ENCODE data around the gene NARF. TPM values are rescaled to one million over a fixed set of nuclear protein-coding genes. Genes with fewer than 3 reads are reported as not detected.
"Not testable (repeated sequence)": the region's sequence is repeated elsewhere in the genome, so short reads cannot be mapped to it uniquely, and the experiment has no call there.

Gene NARF
- total RNA-seq (10 to 100 TPM; 34.6 to 50.4 (median 43.8) TPM), polyA plus RNA-seq (10 to 100 TPM; 29.4 to 65.8 (median 38.6) TPM)

DNA sequence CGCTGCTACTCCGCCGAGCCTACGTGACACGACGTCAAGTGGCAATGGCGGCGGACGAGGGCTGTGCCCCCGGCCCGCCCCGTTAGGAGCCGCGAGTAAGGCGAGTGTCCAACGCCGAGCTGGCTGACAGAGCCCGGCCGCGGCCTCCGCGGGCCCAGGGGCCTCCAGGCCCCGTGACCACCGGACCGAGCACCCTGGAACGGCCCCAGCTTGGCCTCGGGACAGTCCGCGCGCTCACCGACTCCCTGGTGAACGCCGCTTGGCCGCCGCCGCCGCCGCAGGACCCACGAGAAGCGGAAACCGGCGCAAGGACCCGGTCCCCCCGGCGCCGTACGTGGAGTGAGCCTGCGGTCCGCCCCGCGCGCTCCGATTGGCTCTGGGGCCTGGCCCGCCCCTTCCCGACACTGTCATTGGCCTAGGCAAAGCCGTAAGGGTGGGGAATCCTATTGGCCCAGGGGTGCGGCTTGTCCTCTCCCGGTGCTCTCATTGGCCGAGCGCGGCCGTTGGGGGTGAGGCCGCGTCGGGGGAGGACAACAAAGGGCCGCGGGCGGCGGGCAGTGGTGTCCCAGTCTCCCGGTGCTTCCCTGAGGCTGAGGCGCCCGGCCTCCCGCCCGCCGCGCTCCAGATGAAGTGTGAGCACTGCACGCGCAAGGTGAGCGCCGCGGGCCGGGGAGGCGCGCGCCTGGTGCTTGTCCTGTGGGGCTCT is at the start of gene NARF:
NARF (plus strand) TSS at position 563 of the 706 bp plus-strand sequence; CDS start at position 626, 63 bp downstream.
- intact Hi-C loops (cut with DNase I) = loop anchor here (2.0 to 5.0 kb wide), 3 partner anchors 38 to 189 kb away; partner anchors contain the start of gene WDR45B
- no peaks in the 10 kb centered on the region for H3K9me3 ChIP-seq
- no peaks in the 10 kb centered on the region for H3K27me3 ChIP-seq
- H3K36me3 ChIP-seq = peaks cover 10 to 35% (median 21%) of the 10 kb centered on the region in 4 donors
- peak; percentile 95 to 99 (median 98) for TF ChIP-seq POLR2AphosphoS5 (IDR thresholded peaks at IDR 0.05)
- peak; percentile 95 to 98 for TF ChIP-seq POLR2A (IDR thresholded peaks at IDR 0.05)
- TF ChIP-seq, protein P1, sequence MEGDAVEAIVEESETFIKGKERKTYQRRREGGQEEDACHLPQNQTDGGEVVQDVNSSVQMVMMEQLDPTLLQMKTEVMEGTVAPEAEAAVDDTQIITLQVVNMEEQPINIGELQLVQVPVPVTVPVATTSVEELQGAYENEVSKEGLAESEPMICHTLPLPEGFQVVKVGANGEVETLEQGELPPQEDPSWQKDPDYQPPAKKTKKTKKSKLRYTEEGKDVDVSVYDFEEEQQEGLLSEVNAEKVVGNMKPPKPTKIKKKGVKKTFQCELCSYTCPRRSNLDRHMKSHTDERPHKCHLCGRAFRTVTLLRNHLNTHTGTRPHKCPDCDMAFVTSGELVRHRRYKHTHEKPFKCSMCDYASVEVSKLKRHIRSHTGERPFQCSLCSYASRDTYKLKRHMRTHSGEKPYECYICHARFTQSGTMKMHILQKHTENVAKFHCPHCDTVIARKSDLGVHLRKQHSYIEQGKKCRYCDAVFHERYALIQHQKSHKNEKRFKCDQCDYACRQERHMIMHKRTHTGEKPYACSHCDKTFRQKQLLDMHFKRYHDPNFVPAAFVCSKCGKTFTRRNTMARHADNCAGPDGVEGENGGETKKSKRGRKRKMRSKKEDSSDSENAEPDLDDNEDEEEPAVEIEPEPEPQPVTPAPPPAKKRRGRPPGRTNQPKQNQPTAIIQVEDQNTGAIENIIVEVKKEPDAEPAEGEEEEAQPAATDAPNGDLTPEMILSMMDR (IDR thresholded peaks at IDR 0.05) = no peak
- TF ChIP-seq EP300 (IDR thresholded peaks at IDR 0.05) = peak in 1 of 4 donors; percentile 55
- peak within 1 kb of the TSS; percentile 99 to 100 (median 100) for H3K27ac ChIP-seq
- peak within 1 kb of the TSS; percentile 77 to 97 (median 80) for H3K4me3 ChIP-seq
- WGBS, 2 donors = 0 to 1% methylated on average over 85 of the region's 85 CpGs
- peak; percentile 100 for DNase-seq
- peaks cover 0 to 23% (median 19%) of the 10 kb centered on the region in 4 donors for H3K4me1 ChIP-seq

DNA sequence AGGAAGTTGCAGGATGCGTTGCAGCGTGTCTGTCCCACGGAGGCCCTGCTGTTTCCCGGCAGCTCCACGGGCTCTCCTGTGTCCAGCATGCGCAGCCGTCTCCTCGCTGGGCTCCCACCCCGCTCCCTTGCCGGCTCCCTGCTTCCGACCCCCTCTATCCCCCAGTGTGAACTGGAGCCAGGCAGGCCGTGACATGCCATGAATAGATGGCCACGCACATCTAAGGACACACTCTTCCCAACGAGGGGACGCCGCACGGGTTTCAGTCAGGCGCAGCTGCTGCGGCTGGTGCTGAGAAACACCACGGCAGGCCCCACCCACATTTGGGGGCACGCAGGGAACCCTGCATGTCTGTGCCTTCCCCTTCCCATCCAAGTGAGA is 49.6 kb upstream of the NARF start:
- H3K9me3 ChIP-seq = no peaks in the 10 kb centered on the region
- 95 to 96% methylated on average over 21 of the region's 21 CpGs for WGBS, 2 donors
- DNase-seq = no peak

DNA sequence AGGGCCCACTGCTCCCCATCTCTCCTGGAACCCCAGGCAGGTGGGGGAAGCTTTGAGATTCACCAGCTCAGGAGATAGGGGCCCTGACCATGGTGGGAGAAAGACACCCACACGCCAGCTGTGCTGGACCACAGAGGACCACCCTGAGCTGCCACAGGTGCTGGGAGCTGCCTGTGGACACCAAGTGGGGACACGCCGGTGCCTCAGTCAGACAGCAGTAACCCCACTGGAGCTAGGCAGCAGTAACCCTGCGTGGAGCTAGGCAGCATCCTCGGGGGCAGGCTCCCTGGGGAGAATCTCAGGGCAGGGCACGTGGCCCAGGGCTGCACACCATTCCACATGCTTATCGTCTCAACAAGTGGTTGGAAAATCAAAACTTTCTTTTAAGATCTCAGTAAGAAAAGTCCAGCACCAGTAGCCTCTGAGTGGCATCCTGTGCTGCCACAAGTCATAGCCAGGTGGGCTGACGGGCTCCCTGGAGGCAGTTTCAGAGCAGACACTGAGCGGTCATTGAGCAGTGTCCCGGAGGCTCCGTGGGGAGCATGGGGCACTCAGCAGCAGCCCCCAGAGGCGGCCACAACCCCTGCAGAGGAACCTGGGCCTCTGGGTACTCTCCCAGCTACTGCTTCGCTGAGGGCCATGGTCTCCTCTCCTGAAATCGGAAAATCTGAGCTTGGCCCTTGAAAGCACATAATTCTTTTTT is 48.4 kb upstream of the NARF start:
- Histone ChIP-seq H3K27ac (no peak overlapping the region), H3K4me3 (no peak overlapping the region), H3K36me3 (peaks cover 0 to 30% (median 0%) of the 10 kb centered on the region in 4 donors), H3K27me3 (no peaks in the 10 kb centered on the region), H3K9me3 (no peaks in the 10 kb centered on the region), H3K4me1 (peaks cover 0 to 8% (median 2%) of the 10 kb centered on the region in 4 donors)
- intact Hi-C loops (cut with DNase I) = loop anchor here (10.0 kb wide), 1 partner anchor 205 kb away; no protein-coding TSS in a partner anchor
- no peak for TF ChIP-seq EP300 (IDR thresholded peaks at IDR 0.05)
- no peak for TF ChIP-seq POLR2A (IDR thresholded peaks at IDR 0.05)
- TF ChIP-seq, protein P1 (IDR thresholded peaks at IDR 0.05) = no peak
- no peak for TF ChIP-seq POLR2AphosphoS5 (IDR thresholded peaks at IDR 0.05)
- DNase-seq = no peak
- 85 to 96% methylated on average over 14 of the region's 14 CpGs for WGBS, 2 donors

More for the DNA sequence above, 49.6 kb upstream of the NARF start:
- intact Hi-C loops (cut with DNase I) = no loop called here
- no peaks in the 10 kb centered on the region for H3K27me3 ChIP-seq
- no peak overlapping the region for H3K27ac ChIP-seq
- H3K36me3 ChIP-seq = peaks cover 0 to 36% (median 4%) of the 10 kb centered on the region in 4 donors
- H3K4me1 ChIP-seq = no peaks in the 10 kb centered on the region
- TF ChIP-seq POLR2A (IDR thresholded peaks at IDR 0.05) (no peak), EP300 (IDR thresholded peaks at IDR 0.05) (no peak), POLR2AphosphoS5 (IDR thresholded peaks at IDR 0.05) (no peak)
- TF ChIP-seq, protein P1 (IDR thresholded peaks at IDR 0.05) = no peak
- H3K4me3 ChIP-seq = no peak overlapping the region

DNA sequence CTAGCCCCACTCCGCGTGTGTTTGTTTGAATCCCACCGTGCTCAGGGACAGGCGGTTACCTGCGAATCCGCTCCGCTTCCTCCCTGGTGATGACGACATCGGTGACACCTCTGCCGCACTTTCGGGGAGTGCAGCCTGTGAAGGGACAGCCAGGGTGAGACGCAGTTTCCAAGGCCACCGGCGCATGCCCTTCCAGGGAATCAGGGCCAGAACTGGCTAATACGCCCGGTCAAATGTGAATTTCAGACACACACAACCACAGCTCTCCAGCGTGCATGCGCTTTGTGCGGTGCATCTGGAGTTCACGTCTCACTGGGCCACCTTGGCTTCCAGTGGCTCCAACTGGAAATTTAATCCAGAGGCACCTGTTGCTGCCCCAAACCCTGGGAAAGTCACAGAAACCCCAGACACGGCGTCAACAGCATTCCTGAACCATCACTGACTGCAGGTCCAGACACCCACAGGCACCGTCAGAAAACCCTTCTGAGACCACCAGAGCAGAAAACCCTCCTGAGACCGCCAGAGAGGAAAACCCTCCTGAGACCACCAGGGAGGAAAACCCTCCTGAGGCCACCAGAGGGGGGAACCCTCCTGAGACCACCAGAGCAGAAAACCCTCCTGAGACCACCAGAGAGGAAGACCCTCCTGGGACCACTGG is 47.0 kb upstream of the NARF start:
- intact Hi-C loops (cut with DNase I) = loop anchor here (10.0 kb wide), 1 partner anchor 207 kb away; no protein-coding TSS in a partner anchor
- 94% methylated on average over 24 of the region's 24 CpGs for WGBS, 2 donors
- Histone ChIP-seq H3K9me3 (no peaks in the 10 kb centered on the region), H3K4me3 (no peak overlapping the region), H3K4me1 (peaks cover 0 to 8% (median 2%) of the 10 kb centered on the region in 4 donors), H3K27me3 (no peaks in the 10 kb centered on the region), H3K36me3 (peaks cover 0 to 25% (median 0%) of the 10 kb centered on the region in 4 donors), H3K27ac (no peak overlapping the region)
- no peak for DNase-seq
- no peak for TF ChIP-seq POLR2AphosphoS5 (IDR thresholded peaks at IDR 0.05)
- TF ChIP-seq, protein P1 (IDR thresholded peaks at IDR 0.05) = no peak
- no peak for TF ChIP-seq EP300 (IDR thresholded peaks at IDR 0.05)
- TF ChIP-seq POLR2A (IDR thresholded peaks at IDR 0.05) = no peak

DNA sequence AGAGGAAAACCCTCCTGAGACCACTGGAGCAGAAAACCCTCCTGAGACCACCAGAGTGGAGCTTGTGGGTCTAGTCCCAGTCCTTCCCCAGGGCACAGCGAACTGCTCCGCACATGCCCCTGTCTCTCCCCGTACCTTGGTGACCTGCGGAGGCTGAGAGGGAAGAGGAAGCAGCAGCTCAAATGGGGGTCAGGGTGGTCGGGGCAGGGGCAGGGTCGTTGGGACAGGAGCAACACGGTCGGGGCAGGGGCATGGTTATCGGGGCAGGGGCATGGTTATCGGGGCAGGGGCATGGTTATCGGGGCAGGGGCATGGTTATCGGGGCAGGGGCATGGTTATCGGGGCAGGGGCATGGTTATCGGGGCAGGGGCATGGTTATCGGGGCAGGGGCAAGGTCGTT is 46.5 kb upstream of the NARF start:
- intact Hi-C loops (cut with DNase I) = loop anchor here (10.0 kb wide), 1 partner anchor 207 kb away; no protein-coding TSS in a partner anchor
- H3K27me3 ChIP-seq, H3K27ac ChIP-seq, H3K4me3 ChIP-seq, H3K9me3 ChIP-seq, DNase-seq, H3K4me1 ChIP-seq: not testable (repeated sequence)
- 92 to 95% methylated on average over 16 of the region's 16 CpGs for WGBS, 2 donors
- peaks cover 0 to 25% (median 0%) of the 10 kb centered on the region in 4 donors for H3K36me3 ChIP-seq
